GM19239 (cell line): ENCODE results near the gene SUPV3L1.
"Not testable (repeated sequence)": the region's sequence is repeated elsewhere in the genome, so short reads cannot be mapped to it uniquely, and the experiment has no call there.

ENCODE experiments used
- DNase-seq: peaks from one replicate; pipeline ENCODE4 v3.0.0; 2011; ENCODE audit warnings: low spot score; ENCODE audit not compliant: insufficient read length
- FAIRE-seq: peaks from 2 replicates; lab custom pipeline; 2011; peaks lifted over from hg19 to GRCh38; lab: Jason Lieb, UNC

Gene SUPV3L1

GRCh38 chr10:69179743-69180524 lies at the start of gene SUPV3L1:
TSS of gene SUPV3L1 (plus strand) at chr10:69180234. CDS start at chr10:69180292, 58 bp downstream.
- peak; percentile 85 for DNase-seq
- peak; percentile 96 for FAIRE-seq

GRCh38 chr10:69130251-69130650 lies 49.8 kb upstream of the SUPV3L1 start:
- peak; percentile 26 for FAIRE-seq
- no peak for DNase-seq

- FAIRE-seq, result no peak
- DNase-seq, result no peak
Measured at GRCh38 chr10:69139961-69140360, 40.1 kb upstream of the SUPV3L1 start.

GRCh38 chr10:69141304-69141703 lies 38.7 kb upstream of the SUPV3L1 start:
- FAIRE-seq, result no peak

GRCh38 chr10:69142074-69142473 lies 38.0 kb upstream of the SUPV3L1 start:
- FAIRE-seq, DNase-seq: not testable (repeated sequence)

More at GRCh38 chr10:69141304-69141703, 38.7 kb upstream of the SUPV3L1 start:
- DNase-seq, result no peak

- DNase-seq, result no peak
- FAIRE-seq, result peak; percentile 52
Measured at GRCh38 chr10:69142983-69143382, 37.1 kb upstream of the SUPV3L1 start.

GRCh38 chr10:69145329-69145728 lies 34.7 kb upstream of the SUPV3L1 start:
- FAIRE-seq, result no peak

GRCh38 chr10:69145864-69146263 lies 34.2 kb upstream of the SUPV3L1 start:
- DNase-seq, result no peak
- no peak for FAIRE-seq

More at GRCh38 chr10:69145329-69145728, 34.7 kb upstream of the SUPV3L1 start:
- DNase-seq, result no peak

- no peak for FAIRE-seq
Measured at GRCh38 chr10:69146759-69147158, 33.3 kb upstream of the SUPV3L1 start.

GRCh38 chr10:69151984-69152383 lies 28.1 kb upstream of the SUPV3L1 start:
- no peak for DNase-seq

More at GRCh38 chr10:69146759-69147158, 33.3 kb upstream of the SUPV3L1 start:
- DNase-seq, result no peak

GRCh38 chr10:69153227-69153626 lies 26.8 kb upstream of the SUPV3L1 start:
- FAIRE-seq, result no peak

More at GRCh38 chr10:69151984-69152383, 28.1 kb upstream of the SUPV3L1 start:
- no peak for FAIRE-seq

GRCh38 chr10:69160809-69161241 lies 19.2 kb upstream of the SUPV3L1 start:
- FAIRE-seq, result no peak

More at GRCh38 chr10:69153227-69153626, 26.8 kb upstream of the SUPV3L1 start:
- no peak for DNase-seq

GRCh38 chr10:69168493-69168892 lies 11.5 kb upstream of the SUPV3L1 start:
- DNase-seq (no peak), FAIRE-seq (no peak)

More at GRCh38 chr10:69160809-69161241, 19.2 kb upstream of the SUPV3L1 start:
- no peak for DNase-seq

GRCh38 chr10:69172241-69172982 lies 7.6 kb upstream of the SUPV3L1 start:
- peak; percentile 64 for FAIRE-seq
- DNase-seq, result peak; percentile 25

GRCh38 chr10:69175326-69175725 lies 4.7 kb upstream of the SUPV3L1 start:
- FAIRE-seq, DNase-seq: not testable (repeated sequence)

- FAIRE-seq, result no peak
- DNase-seq, result no peak
Measured at GRCh38 chr10:69176823-69177222, 3.2 kb upstream of the SUPV3L1 start.

- FAIRE-seq, result no peak
- peak; percentile 6 for DNase-seq
Measured at GRCh38 chr10:69179089-69179742, 818 bp upstream of the SUPV3L1 start.

GRCh38 chr10:69180525-69181204 lies 631 bp downstream of the SUPV3L1 start:
- DNase-seq (no peak), FAIRE-seq (no peak)

GRCh38 chr10:69181433-69181832 lies 1.4 kb downstream of the SUPV3L1 start:
- no peak for DNase-seq
- no peak for FAIRE-seq

GRCh38 chr10:69182005-69182404 lies 2.0 kb downstream of the SUPV3L1 start:
- no peak for DNase-seq
- no peak for FAIRE-seq
